Stimulated activated CD8-positive, alpha-beta memory T cell treated with anti-CD3 and anti-CD28 coated beads, Interleukin-7, amount 100 ng/mL, for 1 hour (primary cell): ENCODE results near the gene ALG3.
"Not testable (repeated sequence)": the region's sequence is repeated elsewhere in the genome, so short reads cannot be mapped to it uniquely, and the experiment has no call there.

ENCODE experiments used
- DNase-seq, 2 donors: peaks; one replicate each; pipeline ENCODE4 v3.0.0-alpha.2; 2020; ENCODE audit warnings: low read depth in 2 of 2

The ALG3 gene

DNA sequence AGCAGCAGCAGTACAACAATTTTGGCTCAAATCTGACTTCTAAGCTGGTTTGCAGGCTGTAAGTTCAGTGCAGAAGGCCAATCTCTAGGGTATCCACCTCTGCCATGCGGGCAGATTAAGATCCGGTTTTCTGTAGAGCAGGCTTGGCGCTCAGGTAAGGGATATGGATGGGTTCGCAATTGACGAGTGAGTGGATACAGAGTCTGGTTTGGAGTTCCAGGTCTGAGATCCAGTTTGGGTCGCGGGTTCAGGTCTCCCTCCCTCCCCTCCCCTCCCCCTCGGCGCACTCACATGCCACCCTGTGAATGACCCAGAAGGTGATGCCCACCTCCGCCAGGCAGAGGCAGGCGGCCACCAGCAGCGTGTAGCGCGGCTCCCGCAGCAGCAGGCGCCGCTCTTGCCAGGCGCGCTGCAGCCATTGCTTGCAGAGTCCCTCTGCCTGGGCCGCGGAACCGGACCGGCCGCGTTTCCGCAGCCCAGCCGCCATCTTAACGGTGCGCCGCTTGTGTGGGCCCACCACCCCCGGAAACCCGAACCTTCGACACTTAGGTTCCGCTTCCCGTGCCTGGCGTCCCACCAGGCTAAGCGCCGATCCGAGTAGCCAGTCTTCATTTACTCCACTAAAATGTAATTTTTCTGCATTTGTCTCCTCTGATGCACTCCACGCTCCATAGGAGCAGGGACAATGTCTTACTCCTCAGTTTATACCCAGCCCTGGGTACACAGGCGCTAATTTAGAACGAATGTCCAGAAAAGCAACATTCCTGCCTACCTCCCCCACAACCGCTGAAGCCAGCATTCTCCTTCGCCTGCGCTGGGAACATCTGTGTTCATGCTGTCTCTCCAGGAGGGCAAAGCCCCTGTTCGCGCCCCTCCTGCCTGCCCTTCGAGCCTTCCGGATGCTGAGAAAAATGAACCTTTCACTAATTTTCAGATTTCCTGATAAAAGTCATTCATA, at the start of gene ALG3:
TSS of gene ALG3 (minus strand) at position 509 of the 958 bp plus-strand sequence. CDS start at position 487, 22 bp downstream.
- DNase-seq = peak; percentile 77 to 79

DNA sequence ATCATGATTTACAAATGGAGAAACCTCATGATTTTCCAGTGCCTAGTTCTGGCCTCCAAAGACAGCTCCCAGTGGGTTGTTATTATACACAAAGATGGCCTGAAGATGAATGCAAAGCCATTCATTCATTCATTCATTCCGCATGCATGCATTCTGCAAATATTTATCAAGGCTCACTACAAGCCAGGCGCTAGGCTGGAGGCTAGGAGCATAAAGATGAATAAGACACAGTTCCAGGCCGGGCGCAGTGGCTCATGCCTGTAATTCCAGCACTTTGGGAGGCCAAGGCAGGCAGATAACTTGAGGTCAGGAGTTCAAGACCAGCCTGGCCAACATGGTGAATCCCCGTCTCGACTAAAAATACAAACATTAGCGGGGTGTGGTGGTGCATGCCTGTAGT, 47.9 kb upstream of the ALG3 start:
- no peak for DNase-seq

DNA sequence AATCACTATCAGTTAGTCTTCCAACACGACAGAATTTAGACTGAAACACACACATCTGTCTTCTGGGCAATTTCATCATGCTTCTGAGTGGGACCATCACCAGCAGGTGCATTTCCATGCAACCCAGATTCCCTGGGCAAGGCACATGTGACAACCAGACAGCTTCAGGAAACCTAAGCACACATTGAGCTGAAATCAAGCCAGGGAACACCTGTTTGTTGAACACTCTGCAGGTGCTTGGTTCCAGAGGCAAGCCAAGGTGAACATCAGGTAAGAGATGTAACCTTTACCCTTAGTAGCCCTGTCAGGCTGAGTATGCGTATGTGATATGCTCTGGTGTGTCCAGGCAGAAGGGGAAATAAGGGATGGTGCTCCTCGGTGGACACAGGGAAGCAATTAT, 47.0 kb upstream of the ALG3 start:
- no peak for DNase-seq

DNA sequence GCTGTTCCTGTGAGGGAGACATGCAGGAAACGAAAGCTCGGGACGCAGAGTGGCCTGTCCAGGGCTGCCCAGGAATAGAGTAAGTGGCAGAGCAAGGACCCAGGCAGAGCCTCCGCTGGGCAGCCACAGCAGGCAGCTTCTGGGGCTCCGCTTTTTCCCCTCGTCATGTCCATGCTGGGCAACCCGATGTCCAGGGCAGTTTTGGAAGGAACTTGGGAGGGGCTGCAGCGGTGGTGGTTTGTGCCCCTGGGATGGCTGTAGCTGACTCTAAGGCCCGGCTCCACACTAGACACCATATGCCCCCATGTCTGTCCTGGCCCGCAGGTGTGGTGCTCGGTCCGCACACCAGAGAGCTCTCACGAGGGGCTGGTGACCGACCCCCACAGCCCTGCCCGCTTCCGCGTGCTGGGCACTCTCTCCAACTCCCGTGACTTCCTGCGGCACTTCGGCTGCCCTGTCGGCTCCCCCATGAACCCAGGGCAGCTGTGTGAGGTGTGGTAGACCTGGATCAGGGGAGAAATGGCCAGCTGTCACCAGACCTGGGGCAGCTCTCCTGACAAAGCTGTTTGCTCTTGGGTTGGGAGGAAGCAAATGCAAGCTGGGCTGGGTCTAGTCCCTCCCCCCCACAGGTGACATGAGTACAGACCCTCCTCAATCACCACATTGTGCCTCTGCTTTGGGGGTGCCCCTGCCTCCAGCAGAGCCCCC, 43.1 kb upstream of the ALG3 start:
- no peak for DNase-seq

DNA sequence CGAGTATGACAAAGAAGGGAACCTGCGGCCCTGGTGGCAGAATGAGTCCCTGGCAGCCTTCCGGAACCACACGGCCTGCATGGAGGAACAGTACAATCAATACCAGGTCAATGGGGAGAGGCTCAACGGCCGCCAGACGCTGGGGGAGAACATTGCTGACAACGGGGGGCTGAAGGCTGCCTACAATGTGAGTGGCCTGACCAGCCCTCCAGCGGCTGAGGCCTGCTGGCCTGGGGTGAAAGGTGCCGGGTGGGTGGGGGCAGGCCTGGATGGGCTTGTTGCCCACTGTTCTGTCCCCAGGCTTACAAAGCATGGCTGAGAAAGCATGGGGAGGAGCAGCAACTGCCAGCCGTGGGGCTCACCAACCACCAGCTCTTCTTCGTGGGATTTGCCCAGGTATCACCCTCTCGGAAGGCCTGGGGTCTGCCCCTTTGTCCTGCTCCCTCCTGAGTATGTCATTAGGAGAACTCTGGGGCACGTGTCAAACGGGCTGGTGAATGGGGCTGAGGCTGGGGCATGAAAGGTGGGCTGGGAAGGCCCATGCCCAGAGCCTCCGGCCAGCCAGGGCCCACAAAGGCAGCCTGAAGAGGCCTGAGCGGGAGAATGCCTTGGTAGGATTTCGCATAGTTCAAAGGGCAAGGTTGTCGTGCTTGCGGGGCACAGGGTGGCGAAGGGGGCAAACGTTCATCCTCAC, 42.4 kb upstream of the ALG3 start:
- DNase-seq = no peak

DNA sequence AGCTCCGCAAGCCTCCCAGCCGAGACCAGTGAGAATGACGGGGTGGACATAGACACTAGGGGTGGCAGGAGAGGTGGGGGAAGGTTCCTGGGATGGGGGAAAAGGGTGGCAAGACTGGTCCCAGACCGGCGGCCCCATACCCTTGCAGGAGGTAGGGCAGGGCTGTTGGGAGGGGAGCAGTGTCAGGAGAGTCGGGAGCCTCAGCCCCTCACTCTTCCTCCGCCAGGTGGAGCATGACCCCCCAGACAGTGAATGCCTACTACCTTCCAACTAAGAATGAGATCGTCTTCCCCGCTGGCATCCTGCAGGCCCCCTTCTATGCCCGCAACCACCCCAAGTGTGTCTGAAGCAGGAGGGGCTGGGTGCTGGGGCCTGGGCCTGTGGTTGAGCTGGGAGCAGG, 41.6 kb upstream of the ALG3 start:
- no peak for DNase-seq

DNA sequence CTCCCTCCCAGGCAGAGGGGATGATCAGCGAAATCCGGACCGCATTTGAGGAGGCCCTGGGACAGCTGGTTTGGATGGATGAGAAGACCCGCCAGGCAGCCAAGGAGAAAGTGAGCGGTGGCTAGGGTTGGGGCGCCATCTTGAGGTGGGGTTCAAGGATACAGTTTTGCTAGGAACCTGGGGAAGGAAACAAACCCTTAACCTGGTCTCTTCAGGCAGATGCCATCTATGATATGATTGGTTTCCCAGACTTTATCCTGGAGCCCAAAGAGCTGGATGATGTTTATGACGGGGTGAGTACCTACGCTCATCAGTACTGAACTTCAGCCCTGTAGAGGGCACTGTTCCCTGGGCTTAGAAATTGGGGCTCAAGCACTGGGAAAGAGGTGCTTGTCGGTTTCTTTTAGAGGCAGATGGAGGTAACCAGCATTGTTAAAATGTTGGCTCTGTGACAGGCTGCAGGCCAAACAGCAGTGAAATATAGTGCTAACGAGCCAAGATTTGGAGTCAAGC, 40.7 kb upstream of the ALG3 start:
- peak in 1 of 2 donors; percentile 41 for DNase-seq

DNA sequence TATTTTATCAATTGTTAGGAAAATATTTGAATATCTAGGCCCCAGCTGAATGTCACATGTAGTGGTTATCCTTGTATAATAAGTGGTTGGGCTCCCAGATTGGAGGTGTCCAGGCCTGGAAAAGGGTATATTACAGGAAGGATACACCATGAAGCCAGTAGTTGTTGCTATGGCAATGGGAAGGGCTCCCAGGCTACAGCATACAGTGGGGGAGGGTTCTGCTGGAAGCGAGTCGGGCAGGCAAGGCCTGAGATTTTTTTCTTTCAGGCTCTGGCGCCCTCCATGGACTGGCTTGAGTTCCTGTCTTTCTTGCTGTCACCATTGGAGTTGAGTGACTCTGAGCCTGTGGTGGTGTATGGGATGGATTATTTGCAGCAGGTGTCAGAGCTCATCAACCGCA, 35.9 kb upstream of the ALG3 start:
- DNase-seq = no peak

DNA sequence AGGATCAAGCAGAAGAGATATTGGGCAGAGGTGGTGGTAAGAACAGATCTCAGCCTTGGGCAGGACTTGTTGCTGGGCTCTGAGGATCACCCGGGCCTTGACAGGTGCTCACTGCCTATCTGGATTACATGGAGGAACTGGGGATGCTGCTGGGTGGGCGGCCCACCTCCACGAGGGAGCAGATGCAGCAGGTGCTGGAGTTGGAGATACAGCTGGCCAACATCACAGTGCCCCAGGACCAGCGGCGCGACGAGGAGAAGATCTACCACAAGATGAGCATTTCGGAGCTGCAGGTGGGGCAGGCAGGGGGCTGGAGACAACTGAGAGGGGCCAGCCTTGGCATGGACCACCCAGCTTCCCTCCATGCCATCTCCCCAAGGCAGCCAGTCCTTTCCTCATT, 34.9 kb upstream of the ALG3 start:
- no peak for DNase-seq

DNA sequence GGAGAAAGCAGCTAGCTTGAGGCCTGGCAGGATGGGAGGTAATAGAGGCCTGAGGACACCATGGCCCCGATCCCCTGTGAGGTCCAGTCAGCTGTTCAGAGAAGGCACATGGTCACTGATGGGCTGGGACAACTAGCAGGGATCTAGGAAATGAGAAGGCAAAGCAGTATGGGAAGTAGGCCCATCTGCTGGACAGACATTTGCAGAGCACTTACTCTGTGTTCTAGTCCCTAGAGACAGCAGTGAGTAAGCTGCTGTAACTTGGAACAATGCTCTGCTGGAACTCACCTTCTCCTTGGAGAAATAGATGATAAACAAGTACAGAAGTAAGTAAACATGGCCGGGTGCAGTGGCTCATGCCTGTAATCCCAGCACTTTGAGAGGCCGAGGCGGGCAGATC, 34.2 kb upstream of the ALG3 start:
- no peak for DNase-seq

DNA sequence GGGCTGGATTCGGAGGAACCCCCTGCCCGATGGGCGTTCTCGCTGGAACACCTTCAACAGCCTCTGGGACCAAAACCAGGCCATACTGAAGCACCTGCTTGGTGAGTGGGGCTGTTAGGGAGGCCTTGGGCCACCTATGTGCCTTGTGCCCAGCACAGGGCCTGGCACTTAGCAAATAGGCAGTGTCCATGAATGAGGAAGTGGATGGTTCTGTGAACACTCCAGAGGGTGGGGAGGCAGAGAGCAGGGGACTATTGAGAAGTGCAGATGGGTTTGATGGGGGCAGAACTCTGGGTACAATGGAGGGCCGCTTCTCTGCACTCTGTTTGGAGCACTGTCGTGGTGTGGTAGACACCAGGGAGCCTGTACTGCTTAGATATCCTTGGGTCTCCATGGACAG, 28.6 kb upstream of the ALG3 start:
- no peak for DNase-seq

DNA sequence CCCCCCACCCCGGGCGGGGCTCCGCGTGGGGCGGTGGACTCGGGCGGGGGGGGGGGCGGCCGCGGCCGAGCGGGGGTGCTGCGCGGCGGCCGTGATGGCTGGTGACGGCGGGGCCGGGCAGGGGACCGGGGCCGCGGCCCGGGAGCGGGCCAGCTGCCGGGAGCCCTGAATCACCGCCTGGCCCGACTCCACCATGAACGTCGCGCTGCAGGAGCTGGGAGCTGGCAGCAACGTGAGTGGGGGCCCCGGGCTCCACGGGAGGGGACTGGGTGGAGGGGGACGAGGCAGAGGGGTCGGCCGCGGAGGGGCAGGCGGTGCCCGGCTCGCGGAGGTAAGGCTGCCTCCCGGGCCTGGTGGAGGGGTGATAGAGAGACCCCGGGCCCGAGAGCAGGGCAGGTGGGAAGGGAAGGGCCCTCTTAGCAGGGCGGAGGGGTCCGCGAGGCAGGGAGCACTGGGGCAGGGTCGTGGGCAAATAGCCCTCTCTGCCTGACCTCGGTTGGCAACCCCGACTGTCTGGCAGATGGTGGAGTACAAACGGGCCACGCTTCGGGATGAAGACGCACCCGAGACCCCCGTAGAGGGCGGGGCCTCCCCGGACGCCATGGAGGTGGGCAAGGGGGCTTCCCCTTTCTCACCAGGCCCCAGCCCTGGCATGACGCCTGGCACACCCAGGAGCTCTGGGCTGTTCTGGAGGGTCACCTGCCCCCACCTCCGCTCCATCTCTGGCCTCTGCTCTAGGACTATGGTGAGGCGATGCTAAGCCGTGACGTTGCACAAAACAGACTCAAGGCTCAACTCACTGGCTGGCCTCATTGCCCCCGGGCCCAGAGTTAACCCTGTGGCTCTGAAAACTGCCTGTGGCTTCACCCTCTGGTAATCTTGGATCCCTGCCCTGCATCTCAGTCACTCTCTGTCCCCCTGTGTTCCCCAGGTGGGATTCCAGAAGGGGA, 27.5 kb upstream of the ALG3 start, which contains the start of gene ECE2:
TSS of gene ECE2 (plus strand) at position 62 of the 950 bp plus-strand sequence. CDS start at position 194, 132 bp downstream.
- no peak for DNase-seq

DNA sequence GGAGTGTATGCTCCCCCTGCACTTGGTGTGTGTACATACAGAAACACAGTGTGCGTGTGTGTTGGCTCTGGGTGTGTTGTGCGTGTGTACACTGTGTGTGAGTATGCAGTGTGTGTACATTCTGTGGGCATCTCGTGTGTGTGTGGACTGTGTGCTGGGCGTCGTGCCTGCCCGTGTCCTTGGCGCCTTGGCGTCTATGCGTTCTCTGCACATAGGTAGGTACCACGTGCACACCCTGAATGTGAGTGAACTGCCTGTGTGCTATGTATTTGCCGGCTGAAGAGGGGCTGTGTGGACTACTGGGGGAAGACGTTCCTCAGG, 26.6 kb upstream of the ALG3 start:
- no peak for DNase-seq

DNA sequence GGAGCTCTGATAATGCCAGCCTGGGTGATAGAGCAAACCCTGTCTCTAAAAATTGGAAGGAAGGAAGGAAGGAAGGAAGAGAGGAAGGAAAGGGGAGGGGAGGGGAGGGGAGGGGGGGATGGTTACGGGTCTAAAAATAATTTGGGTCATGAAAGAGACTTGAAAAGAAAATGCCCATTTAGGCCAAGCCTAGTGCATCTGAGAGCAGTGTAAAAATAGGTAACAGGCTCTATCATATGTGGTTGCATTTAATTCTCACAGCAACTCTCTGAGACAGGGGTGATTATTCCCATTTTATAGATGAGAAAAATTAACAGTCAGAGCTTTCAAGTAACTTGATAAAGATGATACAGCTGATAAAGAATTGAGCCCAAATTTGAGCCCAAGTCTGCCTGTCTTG, 23.5 kb upstream of the ALG3 start:
- no peak for DNase-seq

DNA sequence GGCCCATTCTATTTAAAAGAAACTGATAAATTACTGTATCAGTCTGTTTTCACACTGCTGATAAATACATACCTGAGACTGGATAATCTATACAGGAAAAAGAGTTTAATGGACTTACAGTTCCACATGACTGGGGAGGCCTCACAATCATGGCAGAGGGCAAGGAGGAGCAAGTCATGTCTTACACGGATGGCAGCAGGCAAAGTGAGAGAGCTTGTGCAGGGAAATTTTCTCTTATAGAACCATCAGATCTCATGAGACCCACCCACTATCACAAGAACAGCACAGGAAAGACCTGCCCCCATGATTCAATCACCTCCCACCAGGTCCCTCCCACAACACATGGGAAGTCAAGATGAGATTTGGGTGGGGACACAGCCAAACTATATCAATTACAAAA, 18.5 kb upstream of the ALG3 start:
- not testable (repeated sequence) for DNase-seq

DNA sequence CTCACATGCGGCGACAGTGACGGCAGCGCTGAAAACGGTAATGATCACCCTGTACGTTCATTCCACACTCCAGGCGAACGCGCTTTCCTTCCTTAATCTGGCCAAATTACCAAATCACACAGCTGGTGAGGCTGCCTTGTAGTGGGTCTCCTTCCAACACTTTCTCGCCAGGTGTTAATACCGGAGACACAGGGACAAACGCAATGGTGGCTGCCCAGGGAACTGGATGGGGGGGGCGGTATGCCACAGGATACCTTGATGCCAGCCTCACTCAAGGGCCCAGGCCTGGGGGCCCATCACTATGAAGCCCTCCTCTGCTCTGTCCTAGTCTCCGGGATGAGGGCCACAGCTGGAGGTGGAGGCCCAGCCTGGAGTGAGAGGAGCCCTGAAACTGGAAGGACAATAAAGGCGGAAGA, 14.0 kb upstream of the ALG3 start:
- no peak for DNase-seq

DNA sequence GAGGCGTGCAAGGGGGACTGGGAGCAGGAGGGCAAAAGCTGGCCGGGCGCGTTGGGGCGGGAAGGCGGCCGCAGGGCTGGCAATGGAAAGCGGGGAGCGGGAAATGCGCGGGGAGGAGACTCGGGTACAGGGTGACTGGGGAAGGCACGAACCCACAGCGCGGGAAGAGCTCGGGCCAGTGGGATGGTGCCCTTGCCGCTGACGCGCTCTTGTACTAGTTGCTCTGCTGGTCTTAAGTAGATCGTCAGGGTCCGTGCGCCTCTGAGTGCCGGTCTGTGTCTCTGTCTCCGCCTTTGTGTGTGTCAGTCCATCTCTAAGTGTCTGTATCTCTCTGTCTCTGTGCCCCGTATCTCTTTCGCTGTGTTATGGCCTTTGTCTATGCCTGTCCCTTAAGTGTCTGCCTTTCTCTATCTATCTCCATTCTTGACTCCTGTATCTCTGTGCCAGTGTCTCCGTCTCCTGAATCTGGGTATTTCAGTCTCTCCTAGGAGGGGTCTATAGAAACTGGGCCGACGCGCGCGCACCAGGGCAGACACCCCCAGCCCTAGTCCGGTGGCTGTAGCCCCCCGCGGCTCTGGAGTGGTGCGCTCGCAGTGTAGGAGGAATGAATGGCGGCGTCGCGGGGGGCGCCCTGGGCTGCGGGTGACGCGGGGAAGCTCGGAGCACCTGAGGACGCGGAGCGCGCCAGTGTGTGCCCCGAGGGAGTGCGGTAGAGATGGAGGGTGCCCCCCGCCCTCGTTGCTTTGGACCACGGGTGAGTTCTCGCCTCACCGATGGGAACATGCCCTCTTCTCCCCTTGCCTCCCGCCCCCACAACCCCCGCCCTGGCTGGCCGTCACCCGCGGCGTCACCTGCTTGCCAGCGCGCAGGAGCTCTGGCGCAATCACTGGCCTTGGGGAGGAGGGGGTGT, 13.3 kb upstream of the ALG3 start:
- no peak for DNase-seq

DNA sequence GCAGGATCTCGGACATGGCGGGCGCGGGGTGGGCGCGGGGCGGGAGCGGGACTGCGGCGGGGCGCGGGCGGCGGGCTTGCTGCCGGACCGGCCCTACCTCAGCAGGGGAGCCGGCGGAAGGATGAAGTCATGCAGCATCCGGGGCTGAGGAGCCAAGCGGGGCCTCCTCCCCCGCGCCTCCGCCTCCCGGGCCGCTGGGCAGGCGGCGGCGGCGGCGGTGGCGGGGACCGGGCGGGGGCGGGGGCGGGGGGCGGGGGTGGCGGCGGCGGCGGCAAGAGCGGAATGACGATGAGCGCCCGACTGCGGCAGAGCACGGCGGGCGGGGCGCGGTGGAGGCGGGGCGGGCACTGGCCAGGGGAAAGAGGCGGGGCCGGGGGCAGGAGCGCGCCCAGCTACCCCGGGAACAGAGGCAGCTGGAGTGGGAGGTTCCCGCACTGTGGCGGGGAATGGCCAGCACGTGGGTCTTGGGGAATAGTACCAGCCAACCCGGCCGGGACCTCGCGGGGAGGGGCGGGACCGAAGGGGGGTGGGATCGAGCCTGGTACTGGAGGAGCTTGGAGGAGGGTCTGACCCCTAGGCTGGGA, 12.6 kb upstream of the ALG3 start, which contains the start of gene CAMK2N2:
TSS of gene CAMK2N2 (minus strand) at position 284 of the 584 bp plus-strand sequence. CDS start at position 16, 268 bp downstream.
- peak in 1 of 2 donors; percentile 23 for DNase-seq

DNA sequence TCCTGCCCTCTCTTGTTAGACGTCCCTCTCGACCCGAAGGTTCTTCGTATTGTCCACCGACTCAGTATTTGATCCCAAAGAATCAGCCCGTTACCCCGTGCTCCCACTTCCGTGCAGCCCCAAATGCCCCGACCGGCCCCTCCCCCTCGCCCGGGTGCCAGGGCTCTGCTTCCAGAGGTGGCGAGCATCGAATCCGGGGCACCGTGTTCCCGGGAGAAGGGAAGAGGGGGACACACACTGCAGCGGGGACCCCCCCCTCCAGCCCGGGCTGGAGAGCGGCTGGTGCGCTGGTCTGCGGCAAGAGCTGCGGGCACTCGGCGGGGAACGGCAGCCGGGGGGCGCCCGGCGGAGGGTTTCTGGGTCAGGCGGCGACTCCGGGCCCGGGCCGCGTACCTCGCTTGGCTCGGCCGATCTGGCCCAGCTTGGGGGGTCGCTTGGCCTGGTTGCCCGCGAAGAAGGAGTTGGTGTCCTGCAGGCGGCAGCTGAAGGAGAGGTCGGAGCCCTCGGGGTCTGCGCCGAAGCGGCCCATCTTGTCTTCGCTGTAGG, 12.0 kb upstream of the ALG3 start:
- no peak for DNase-seq
